MM.1S (cell line): ENCODE data around the gene SLC17A9.

Source experiments
- DNase-seq: peaks from one replicate; pipeline ENCODE4 v3.0.0-alpha.2; 2015
- H2AFZ ChIP-seq: fragments of 300-600 bp; sonication (generic); 2 replicates; pipeline ENCODE4 v1.6.0; 2016; ENCODE audit warnings: antibody characterized with exemption, low read length
- H3F3A ChIP-seq: fragments of 300-600 bp; sonication (generic); 2 replicates; pipeline ENCODE4 v1.6.1; 2016; ENCODE audit warnings: mild to moderate bottlenecking, antibody characterized with exemption, low read length, moderate library complexity, mixed read lengths; ENCODE audit not compliant: insufficient read depth
- H3K27ac ChIP-seq: fragments of 300-600 bp; sonication (generic); 2 replicates; pipeline ENCODE4 v1.5.1; 2016; ENCODE audit warnings: mild to moderate bottlenecking, low read length
- H3K27me3 ChIP-seq: fragments of 300-600 bp; sonication (generic); replicated peaks from 2 replicates; pipeline ENCODE4 v1.6.0; 2016; ENCODE audit warnings: low read length; ENCODE audit not compliant: insufficient read depth
- H3K36me3 ChIP-seq: fragments of 300-600 bp; sonication (generic); replicated peaks from 2 replicates; pipeline ENCODE4 v1.6.1; 2016; ENCODE audit warnings: mild to moderate bottlenecking, low read length, mixed read lengths; ENCODE audit not compliant: insufficient read depth
- H3K4me1 ChIP-seq: fragments of 300-600 bp; sonication (generic); 2 replicates; pipeline ENCODE4 v1.6.1; 2016; ENCODE audit warnings: low read length, mixed read lengths
- H3K4me2 ChIP-seq: fragments of 300-600 bp; sonication (generic); 2 replicates; pipeline ENCODE4 v1.6.0; 2016; ENCODE audit warnings: low read depth, low read length
- H3K4me3 ChIP-seq: fragments of 300-600 bp; sonication (generic); 2 replicates; pipeline ENCODE4 v1.5.1; 2016; ENCODE audit warnings: low read length, mixed read lengths
- H3K79me2 ChIP-seq: fragments of 300-600 bp; sonication (generic); 2 replicates; pipeline ENCODE4 v1.6.1; 2016; ENCODE audit warnings: mixed run types, low read length, mixed read lengths
- H3K9ac ChIP-seq: fragments of 300-600 bp; sonication (generic); 2 replicates; pipeline ENCODE4 v1.6.1; 2016; ENCODE audit warnings: low read length, mixed read lengths
- H3K9me2 ChIP-seq: fragments of 300-600 bp; sonication (generic); replicated peaks from 2 replicates; pipeline ENCODE4 v1.6.1; 2016; ENCODE audit warnings: mild to moderate bottlenecking, low read length, mixed read lengths; ENCODE audit not compliant: insufficient read depth
- H3K9me3 ChIP-seq: fragments of 300-600 bp; sonication (generic); replicated peaks from 2 replicates; pipeline ENCODE4 v1.6.1; 2016; ENCODE audit warnings: mild to moderate bottlenecking, low read length, mixed read lengths; ENCODE audit not compliant: insufficient read depth
- H4K20me1 ChIP-seq: fragments of 300-600 bp; sonication (generic); 2 replicates; pipeline ENCODE4 v1.6.1; 2016; ENCODE audit warnings: mild to moderate bottlenecking, low read length, moderate library complexity, mixed read lengths; ENCODE audit not compliant: insufficient read depth
- EZH2 ChIP-seq: fragments of 300-600 bp; sonication (generic); optimal IDR thresholded peaks from 2 replicates; pipeline ENCODE3; 2017; ENCODE audit warnings: low read depth, mild to moderate bottlenecking, antibody characterized with exemption, low read length, mixed read lengths
- EZH2phosphoT487 ChIP-seq: fragments of 300-600 bp; sonication (generic); IDR thresholded peaks from 2 replicates; pipeline ENCODE4 v1.6.1; 2018; ENCODE audit warnings: antibody characterized with exemption, low read length
- TF ChIP-seq, protein P1 (sequence below): fragments of 300-600 bp; sonication (generic); IDR thresholded peaks from 2 replicates; pipeline ENCODE4 v1.5.1; 2016; ENCODE audit warnings: antibody characterized with exemption, low read length, mixed read lengths

The SLC17A9 gene

DNA sequence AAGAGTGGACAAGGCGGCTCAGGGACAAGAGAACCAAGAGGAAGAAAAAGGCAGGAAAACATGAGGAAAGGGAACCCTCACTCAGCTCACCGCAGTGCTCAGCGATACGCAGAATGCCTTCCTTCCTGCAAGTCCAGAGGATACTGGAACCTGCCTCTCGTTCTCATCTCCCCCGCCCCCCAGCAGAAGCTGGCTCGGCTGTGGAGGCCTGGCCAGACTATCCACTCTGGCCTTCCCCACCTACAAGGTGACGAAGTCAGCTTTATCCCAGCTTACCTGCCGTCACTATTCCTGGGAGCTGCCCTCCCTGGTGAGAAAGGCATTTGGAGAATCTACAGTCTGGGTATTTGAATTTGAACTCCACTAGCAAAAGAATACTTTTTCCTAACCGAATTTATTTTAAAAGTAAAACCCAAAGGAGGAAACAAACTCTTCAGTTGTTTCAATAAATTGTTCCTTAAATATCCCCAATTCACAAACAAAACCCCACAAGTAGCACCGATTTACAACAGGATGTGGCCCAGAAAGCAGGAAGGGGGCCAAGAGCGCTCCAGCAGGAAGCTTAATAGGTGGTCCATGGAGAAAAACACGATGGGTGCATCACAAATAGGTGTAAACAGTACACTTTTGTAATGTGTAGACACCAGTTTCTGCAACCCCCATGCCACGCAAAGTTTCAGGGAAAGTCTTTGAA lies 24.1 kb upstream of the SLC17A9 start:
- Histone ChIP-seq H3K4me1 (peaks cover 13% of the 10 kb centered on the region), H3K36me3 (no peaks in the 10 kb centered on the region; the same call in 1 of the 2 replicates), H3K79me2 (peaks cover 95% of the 10 kb centered on the region), H2AFZ (no peak overlapping the region), H3K27me3 (no peaks in the 10 kb centered on the region), H3F3A (peaks cover 8% of the 10 kb centered on the region; the same call in 1 of the 2 replicates), H3K9me2 (no peaks in the 10 kb centered on the region), H3K9ac (no peak overlapping the region), H3K27ac (no peak overlapping the region), H3K9me3 (no peaks in the 10 kb centered on the region), H3K4me2 (no peak overlapping the region), H3K4me3 (no peak overlapping the region), H4K20me1 (peaks cover 25% of the 10 kb centered on the region)
- no peak for DNase-seq
- TF ChIP-seq, protein P1, sequence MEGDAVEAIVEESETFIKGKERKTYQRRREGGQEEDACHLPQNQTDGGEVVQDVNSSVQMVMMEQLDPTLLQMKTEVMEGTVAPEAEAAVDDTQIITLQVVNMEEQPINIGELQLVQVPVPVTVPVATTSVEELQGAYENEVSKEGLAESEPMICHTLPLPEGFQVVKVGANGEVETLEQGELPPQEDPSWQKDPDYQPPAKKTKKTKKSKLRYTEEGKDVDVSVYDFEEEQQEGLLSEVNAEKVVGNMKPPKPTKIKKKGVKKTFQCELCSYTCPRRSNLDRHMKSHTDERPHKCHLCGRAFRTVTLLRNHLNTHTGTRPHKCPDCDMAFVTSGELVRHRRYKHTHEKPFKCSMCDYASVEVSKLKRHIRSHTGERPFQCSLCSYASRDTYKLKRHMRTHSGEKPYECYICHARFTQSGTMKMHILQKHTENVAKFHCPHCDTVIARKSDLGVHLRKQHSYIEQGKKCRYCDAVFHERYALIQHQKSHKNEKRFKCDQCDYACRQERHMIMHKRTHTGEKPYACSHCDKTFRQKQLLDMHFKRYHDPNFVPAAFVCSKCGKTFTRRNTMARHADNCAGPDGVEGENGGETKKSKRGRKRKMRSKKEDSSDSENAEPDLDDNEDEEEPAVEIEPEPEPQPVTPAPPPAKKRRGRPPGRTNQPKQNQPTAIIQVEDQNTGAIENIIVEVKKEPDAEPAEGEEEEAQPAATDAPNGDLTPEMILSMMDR, result no peak
- TF ChIP-seq EZH2, result no peak
- TF ChIP-seq EZH2phosphoT487, result no peak

DNA sequence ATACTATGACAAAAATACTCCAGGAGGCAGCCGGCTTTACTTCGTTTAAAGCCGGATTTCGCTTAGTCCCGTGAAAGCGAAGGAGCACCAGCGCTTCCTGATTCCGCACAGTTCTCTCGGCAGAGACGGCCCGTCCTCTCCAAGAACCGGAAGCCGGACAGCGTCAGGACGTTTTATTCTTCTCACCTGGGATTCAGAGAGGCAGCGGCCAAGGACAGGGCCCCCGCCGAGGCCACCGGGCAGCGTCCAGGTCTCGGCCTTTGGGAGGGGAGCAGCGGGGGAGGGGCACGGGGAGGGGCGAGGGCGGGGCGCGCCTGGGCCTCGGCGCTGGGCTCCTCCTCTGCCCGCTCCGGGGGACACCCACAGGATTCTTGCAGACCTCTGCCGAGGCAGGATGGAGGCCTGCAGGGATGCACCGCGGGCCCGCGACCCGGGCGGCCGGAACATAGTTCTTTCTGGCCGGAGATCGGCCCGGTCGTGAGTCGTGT lies 23.4 kb upstream of the SLC17A9 start:
- Histone ChIP-seq H3K9ac (no peak overlapping the region), H3K4me3 (no peak overlapping the region), H3K9me3 (no peaks in the 10 kb centered on the region), H4K20me1 (peaks cover 20% of the 10 kb centered on the region), H3K36me3 (no peaks in the 10 kb centered on the region; the same call in 1 of the 2 replicates), H3F3A (peaks cover 8% of the 10 kb centered on the region; the same call in 1 of the 2 replicates), H3K4me1 (peaks cover 13% of the 10 kb centered on the region), H3K27me3 (no peaks in the 10 kb centered on the region), H3K4me2 (no peak overlapping the region), H3K9me2 (no peaks in the 10 kb centered on the region), H3K27ac (no peak overlapping the region), H3K79me2 (peaks cover 95% of the 10 kb centered on the region), H2AFZ (no peak overlapping the region)
- TF ChIP-seq, protein P1, result no peak
- TF ChIP-seq EZH2, result no peak
- TF ChIP-seq EZH2phosphoT487, result no peak
- no peak for DNase-seq

DNA sequence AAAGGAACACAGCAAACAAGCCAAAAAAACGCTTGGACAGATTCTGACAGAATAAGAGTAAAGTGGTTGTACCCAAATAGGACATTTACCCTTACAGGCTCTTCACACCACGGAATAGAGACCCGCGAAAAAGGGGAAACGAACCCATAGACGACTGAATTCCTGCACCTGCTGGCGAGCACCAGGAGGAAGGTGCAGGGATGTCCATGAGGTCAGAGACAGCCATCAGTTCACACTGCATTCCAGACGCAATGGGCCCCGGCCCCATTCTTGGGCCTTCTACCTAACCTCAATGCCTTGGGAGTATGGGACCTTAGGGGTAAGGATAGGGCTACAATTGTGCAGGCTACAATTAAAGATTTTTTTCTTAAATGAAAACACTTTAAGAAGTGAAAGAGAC lies 21.0 kb upstream of the SLC17A9 start:
- Histone ChIP-seq H3K4me2 (no peak overlapping the region), H3K9me2 (no peaks in the 10 kb centered on the region), H3K9ac (no peak overlapping the region), H3K27ac (no peak overlapping the region), H2AFZ (no peak overlapping the region), H3K27me3 (no peaks in the 10 kb centered on the region), H4K20me1 (peaks cover 15% of the 10 kb centered on the region; the same call in 1 of the 2 replicates), H3K79me2 (peaks cover 99% of the 10 kb centered on the region), H3K9me3 (no peaks in the 10 kb centered on the region), H3F3A (no peaks in the 10 kb centered on the region), H3K36me3 (no peaks in the 10 kb centered on the region; the same call in 1 of the 2 replicates), H3K4me3 (no peak overlapping the region), H3K4me1 (0 out of 2 replicates have a peak, but pooled peaks cover 13% of the 10 kb centered on the region)
- DNase-seq, result no peak
- TF ChIP-seq EZH2phosphoT487 (no peak), EZH2 (no peak)
- TF ChIP-seq, protein P1, result no peak
